GM23338 (cell line): ENCODE results near the gene KHDC3L.

Experiments
- CREB1 ChIP-seq: fragments of 250-450 bp; sonication (Bioruptor Pico); IDR thresholded peaks from 2 replicates; pipeline ENCODE4 v1.5.0; 2020; ENCODE audit warnings: low read depth, mild to moderate bottlenecking, moderate library complexity
- EZH2phosphoT487 ChIP-seq: fragments of 200-600 bp; sonication (generic); IDR thresholded peaks from one replicate; pipeline ENCODE4 v1.8.1; 2018; ENCODE audit warnings: antibody characterized with exemption; ENCODE audit not compliant: unreplicated experiment
- JUNB ChIP-seq: IDR thresholded peaks from one replicate; pipeline ENCODE4 v1.6.1; 2016; ENCODE audit warnings: antibody characterized with exemption; ENCODE audit not compliant: unreplicated experiment
- POLR2AphosphoS5 ChIP-seq: IDR thresholded peaks from 2 replicates; pipeline ENCODE4 v1.6.1; 2016; ENCODE audit warnings: antibody characterized with exemption, low read depth
- TF ChIP-seq, protein P1 (sequence below): IDR thresholded peaks from one replicate; pipeline ENCODE4 v1.6.1; 2018; ENCODE audit warnings: antibody characterized with exemption; ENCODE audit not compliant: unreplicated experiment
- TF ChIP-seq, protein P2 (sequence below), 2 experiments: fragments of 200-600 bp in 1 of 2; sonication (generic) in 1 of 2; conservative IDR thresholded peaks; 2 replicates each; pipeline versions ENCODE4 v1.5.1 to v1.6.1; 2016 to 2017; ENCODE audit warnings: antibody characterized with exemption in 2 of 2, low read depth in 2 of 2, mild to moderate bottlenecking in 2 of 2, moderate library complexity in 1 of 2

DNA sequence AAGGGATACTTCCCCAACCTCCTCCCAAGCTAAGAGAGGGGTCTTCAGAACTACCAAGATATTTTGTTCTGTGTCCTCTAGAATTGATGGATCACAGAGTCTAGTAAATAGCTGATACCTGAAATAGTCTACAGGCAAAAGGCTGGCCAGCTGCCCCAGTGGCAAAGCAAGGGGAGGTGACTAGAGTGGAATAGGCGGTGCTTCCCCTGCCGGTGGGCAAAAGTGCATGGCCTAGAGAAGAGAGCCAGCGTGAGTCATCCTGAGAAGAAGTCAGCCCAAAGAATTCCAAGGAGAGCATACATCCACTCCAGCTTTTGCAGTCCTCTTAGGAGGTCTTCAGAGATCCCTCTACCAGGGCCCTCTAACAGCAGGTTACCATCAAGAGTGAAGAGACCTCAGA is 23.1 kb upstream of the KHDC3L start:
- TF ChIP-seq, protein P1, sequence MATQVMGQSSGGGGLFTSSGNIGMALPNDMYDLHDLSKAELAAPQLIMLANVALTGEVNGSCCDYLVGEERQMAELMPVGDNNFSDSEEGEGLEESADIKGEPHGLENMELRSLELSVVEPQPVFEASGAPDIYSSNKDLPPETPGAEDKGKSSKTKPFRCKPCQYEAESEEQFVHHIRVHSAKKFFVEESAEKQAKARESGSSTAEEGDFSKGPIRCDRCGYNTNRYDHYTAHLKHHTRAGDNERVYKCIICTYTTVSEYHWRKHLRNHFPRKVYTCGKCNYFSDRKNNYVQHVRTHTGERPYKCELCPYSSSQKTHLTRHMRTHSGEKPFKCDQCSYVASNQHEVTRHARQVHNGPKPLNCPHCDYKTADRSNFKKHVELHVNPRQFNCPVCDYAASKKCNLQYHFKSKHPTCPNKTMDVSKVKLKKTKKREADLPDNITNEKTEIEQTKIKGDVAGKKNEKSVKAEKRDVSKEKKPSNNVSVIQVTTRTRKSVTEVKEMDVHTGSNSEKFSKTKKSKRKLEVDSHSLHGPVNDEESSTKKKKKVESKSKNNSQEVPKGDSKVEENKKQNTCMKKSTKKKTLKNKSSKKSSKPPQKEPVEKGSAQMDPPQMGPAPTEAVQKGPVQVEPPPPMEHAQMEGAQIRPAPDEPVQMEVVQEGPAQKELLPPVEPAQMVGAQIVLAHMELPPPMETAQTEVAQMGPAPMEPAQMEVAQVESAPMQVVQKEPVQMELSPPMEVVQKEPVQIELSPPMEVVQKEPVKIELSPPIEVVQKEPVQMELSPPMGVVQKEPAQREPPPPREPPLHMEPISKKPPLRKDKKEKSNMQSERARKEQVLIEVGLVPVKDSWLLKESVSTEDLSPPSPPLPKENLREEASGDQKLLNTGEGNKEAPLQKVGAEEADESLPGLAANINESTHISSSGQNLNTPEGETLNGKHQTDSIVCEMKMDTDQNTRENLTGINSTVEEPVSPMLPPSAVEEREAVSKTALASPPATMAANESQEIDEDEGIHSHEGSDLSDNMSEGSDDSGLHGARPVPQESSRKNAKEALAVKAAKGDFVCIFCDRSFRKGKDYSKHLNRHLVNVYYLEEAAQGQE: no peak
- TF ChIP-seq, protein P2, sequence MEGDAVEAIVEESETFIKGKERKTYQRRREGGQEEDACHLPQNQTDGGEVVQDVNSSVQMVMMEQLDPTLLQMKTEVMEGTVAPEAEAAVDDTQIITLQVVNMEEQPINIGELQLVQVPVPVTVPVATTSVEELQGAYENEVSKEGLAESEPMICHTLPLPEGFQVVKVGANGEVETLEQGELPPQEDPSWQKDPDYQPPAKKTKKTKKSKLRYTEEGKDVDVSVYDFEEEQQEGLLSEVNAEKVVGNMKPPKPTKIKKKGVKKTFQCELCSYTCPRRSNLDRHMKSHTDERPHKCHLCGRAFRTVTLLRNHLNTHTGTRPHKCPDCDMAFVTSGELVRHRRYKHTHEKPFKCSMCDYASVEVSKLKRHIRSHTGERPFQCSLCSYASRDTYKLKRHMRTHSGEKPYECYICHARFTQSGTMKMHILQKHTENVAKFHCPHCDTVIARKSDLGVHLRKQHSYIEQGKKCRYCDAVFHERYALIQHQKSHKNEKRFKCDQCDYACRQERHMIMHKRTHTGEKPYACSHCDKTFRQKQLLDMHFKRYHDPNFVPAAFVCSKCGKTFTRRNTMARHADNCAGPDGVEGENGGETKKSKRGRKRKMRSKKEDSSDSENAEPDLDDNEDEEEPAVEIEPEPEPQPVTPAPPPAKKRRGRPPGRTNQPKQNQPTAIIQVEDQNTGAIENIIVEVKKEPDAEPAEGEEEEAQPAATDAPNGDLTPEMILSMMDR (conservative IDR thresholded peaks at IDR 0.05; ENCODE audit: low read depth in 2 of 2): no peak
- TF ChIP-seq POLR2AphosphoS5 (no peak), EZH2phosphoT487 (no peak), CREB1 (no peak), JUNB (no peak)
